H1 (cell line): ENCODE results near the gene TSPEAR. TPM values are rescaled to one million over a fixed set of nuclear protein-coding genes. Genes with fewer than 3 reads are reported as not detected.

Experiments
- CTCF ChIA-PET: fragments of 300-600 bp; sonication (Branson Sonifier 250); formaldehyde crosslinking; loops from one replicate; lab custom pipeline; 2021; ENCODE audit not compliant: partially characterized antibody; lab: Charles Lee
- POLR2A ChIA-PET: fragments of 300-600 bp; sonication (Branson Sonifier 250); formaldehyde crosslinking; loops from one replicate; lab custom pipeline; 2021; ENCODE audit warnings: inconsistent platforms; ENCODE audit not compliant: partially characterized antibody; lab: Charles Lee
- DNase-seq, 2 experiments: peaks; one replicate each; pipeline versions ENCODE4 v3.0.0 to v3.0.0-alpha.2; 2010 to 2022; ENCODE audit warnings: low spot score in 2 of 2, low read depth in 1 of 2, mixed read lengths in 1 of 2
- FAIRE-seq: peaks from 2 replicates; lab custom pipeline; 2011; peaks lifted over from hg19 to GRCh38; lab: Jason Lieb, UNC
- H2AFZ ChIP-seq: 2 replicates; pipeline ENCODE4 v1.8.1; 2012; ENCODE audit warnings: low read length, inconsistent platforms
- H2AK5ac ChIP-seq: 2 replicates; pipeline ENCODE4 v1.6.1; 2013; ENCODE audit warnings: low read depth, low read length
- H2BK120ac ChIP-seq: replicated peaks from 2 replicates; pipeline ENCODE3; 2013; ENCODE audit warnings: low read depth, low read length, inconsistent platforms
- H2BK12ac ChIP-seq: 2 replicates; pipeline ENCODE4 v1.6.1; 2013; ENCODE audit warnings: low read depth, low read length
- H2BK15ac ChIP-seq: 2 replicates; pipeline ENCODE4 v1.6.1; 2013; ENCODE audit warnings: low read length
- H2BK20ac ChIP-seq: 2 replicates; pipeline ENCODE4 v1.6.1; 2013; ENCODE audit warnings: low read length
- H2BK5ac ChIP-seq: 2 replicates; pipeline ENCODE4 v1.6.1; 2013; ENCODE audit warnings: low read depth, low read length
- H3K14ac ChIP-seq: 2 replicates; pipeline ENCODE4 v1.6.1; 2013; ENCODE audit warnings: inconsistent platforms; ENCODE audit not compliant: insufficient read length
- H3K18ac ChIP-seq: 2 replicates; pipeline ENCODE4 v1.6.1; 2013; ENCODE audit warnings: low read length; ENCODE audit errors: extremely low read depth
- H3K23ac ChIP-seq: 2 replicates; pipeline ENCODE4 v1.6.1; 2013; ENCODE audit warnings: inconsistent platforms; ENCODE audit not compliant: insufficient read length
- H3K23me2 ChIP-seq: 2 replicates; pipeline ENCODE4 v1.6.1; 2013; ENCODE audit warnings: low read depth, low read length
- H3K27ac ChIP-seq: 2 replicates; pipeline ENCODE4 v1.6.1; 2011; ENCODE audit warnings: low read depth, low read length, inconsistent platforms
- H3K27me3 ChIP-seq, 4 experiments: replicated peaks in 1 of 4; 1 replicate in 1 of 4; 2 replicates in 3 of 4; pipeline versions ENCODE4 v1.6.1 to v1.8.1; 2011 to 2013; ENCODE audit warnings: low read length in 3 of 4, mild to moderate bottlenecking in 3 of 4, inconsistent platforms in 2 of 4, mixed read lengths in 2 of 4, moderate library complexity in 1 of 4; ENCODE audit not compliant: control insufficient read depth in 3 of 4, insufficient read depth in 3 of 4; ENCODE audit errors: extremely low read depth in 1 of 4
- H3K36me3 ChIP-seq, 4 experiments: 2 replicates each; pipeline versions ENCODE4 v1.6.1 to v1.8.1; 2011 to 2013; ENCODE audit warnings: mild to moderate bottlenecking in 4 of 4, low read length in 3 of 4, moderate library complexity in 2 of 4, control low read depth in 1 of 4, inconsistent platforms in 1 of 4; ENCODE audit not compliant: insufficient read depth in 4 of 4, control insufficient read depth in 2 of 4
- H3K4ac ChIP-seq: replicated peaks from 2 replicates; pipeline ENCODE3; 2013; ENCODE audit warnings: low read length, low read depth, mixed read lengths, inconsistent platforms; ENCODE audit not compliant: insufficient read length
- H3K4me1 ChIP-seq, 4 experiments: replicated peaks in 1 of 4; 1 replicate in 1 of 4; 2 replicates in 3 of 4; pipeline versions ENCODE4 v1.6.1 to v1.8.1; 2011 to 2013; ENCODE audit warnings: low read length in 3 of 4, inconsistent platforms in 2 of 4, mixed read lengths in 1 of 4; ENCODE audit not compliant: insufficient read depth in 4 of 4, control insufficient read depth in 3 of 4
- H3K4me2 ChIP-seq, 2 experiments: 2 replicates each; pipeline versions ENCODE4 v1.6.1 to v1.8.1; 2011 to 2013; ENCODE audit warnings: low read depth in 2 of 2, low read length in 2 of 2, control low read depth in 1 of 2, inconsistent platforms in 1 of 2, mild to moderate bottlenecking in 1 of 2; ENCODE audit not compliant: insufficient read depth in 1 of 2
- H3K4me3 ChIP-seq, 4 experiments: fragments of 200-600, 300-600 bp in 1 of 4; sonication (generic), shearing (Covaris generic), sonication (Bioruptor Twin) in 1 of 4; 2 replicates each; pipeline versions ENCODE4 v1.5.1 to v1.8.1; 2011 to 2016; ENCODE audit warnings: low read length in 4 of 4, low read depth in 3 of 4, control low read depth in 2 of 4, inconsistent platforms in 2 of 4, mild to moderate bottlenecking in 2 of 4, mixed read lengths in 1 of 4, moderate library complexity in 1 of 4; ENCODE audit not compliant: insufficient read depth in 2 of 4; ENCODE audit errors: extremely low read depth in 1 of 4
- H3K56ac ChIP-seq: replicated peaks from 2 replicates; pipeline ENCODE3; 2013; ENCODE audit warnings: low read depth, mild to moderate bottlenecking, mixed read lengths, low read length, inconsistent platforms; ENCODE audit not compliant: insufficient read length
- H3K79me1 ChIP-seq: 2 replicates; pipeline ENCODE4 v1.6.1; 2013; ENCODE audit warnings: low read depth, low read length, control low read depth
- H3K79me2 ChIP-seq, 2 experiments: 2 replicates each; pipeline versions ENCODE4 v1.6.1 to v1.8.1; 2012 to 2013; ENCODE audit warnings: low read length in 2 of 2, mild to moderate bottlenecking in 2 of 2, inconsistent platforms in 1 of 2; ENCODE audit not compliant: insufficient read depth in 2 of 2, control insufficient read depth in 1 of 2
- H3K9ac ChIP-seq, 4 experiments: replicated peaks in 1 of 4; 1 replicate in 1 of 4; 2 replicates in 3 of 4; pipeline versions ENCODE4 v1.6.1 to v1.8.1; 2011 to 2013; ENCODE audit warnings: low read depth in 3 of 4, low read length in 3 of 4, control low read depth in 2 of 4, mild to moderate bottlenecking in 2 of 4, moderate library complexity in 2 of 4, inconsistent platforms in 1 of 4; ENCODE audit errors: extremely low read depth in 1 of 4
- H3K9me3 ChIP-seq, 2 experiments: 2 replicates each; pipeline versions ENCODE4 v1.6.1 to v1.8.1; 2012 to 2013; ENCODE audit warnings: mild to moderate bottlenecking in 2 of 2, moderate library complexity in 2 of 2, control low read depth in 1 of 2, inconsistent platforms in 1 of 2, low read depth in 1 of 2, low read length in 1 of 2, mixed read lengths in 1 of 2; ENCODE audit not compliant: insufficient read depth in 2 of 2
- H4K20me1 ChIP-seq, 2 experiments: replicated peaks in 1 of 2; 2 replicates each; pipeline versions ENCODE3 to v1.8.1; 2011 to 2013; ENCODE audit warnings: inconsistent platforms in 2 of 2, low read length in 2 of 2, mild to moderate bottlenecking in 1 of 2; ENCODE audit not compliant: insufficient read depth in 2 of 2, control insufficient read depth in 1 of 2
- H4K5ac ChIP-seq: 2 replicates; pipeline ENCODE4 v1.6.1; 2013; ENCODE audit warnings: low read length, low read depth, mixed read lengths, inconsistent platforms; ENCODE audit not compliant: insufficient read length
- H4K8ac ChIP-seq: 2 replicates; pipeline ENCODE4 v1.8.0; 2013; ENCODE audit warnings: mild to moderate bottlenecking, moderate library complexity, low read length, inconsistent platforms; ENCODE audit not compliant: insufficient read depth; ENCODE audit errors: extremely low read depth
- H4K91ac ChIP-seq: replicated peaks from 2 replicates; pipeline ENCODE3; 2013; ENCODE audit warnings: low read length, mixed read lengths, inconsistent platforms; ENCODE audit not compliant: insufficient read length
- ASH2L ChIP-seq: fragments of 200-600, 300-600 bp; sonication (generic); IDR thresholded peaks from one replicate; pipeline ENCODE4 v1.7.1; 2017; ENCODE audit warnings: low read length
- BACH1 ChIP-seq: IDR thresholded peaks from 2 replicates; pipeline ENCODE4 v1.6.1; 2012; ENCODE audit warnings: low read length, improper control_type of control experiment
- CBX8 ChIP-seq: fragments of 300-800, 300-1000 bp; sonication (generic); IDR thresholded peaks from 2 replicates; pipeline ENCODE4 v1.7.1; 2016; ENCODE audit warnings: low read depth, low read length, borderline replicate concordance
- EP300 ChIP-seq, 2 experiments: IDR thresholded peaks; 1 replicate in 1 of 2; 2 replicates in 1 of 2; pipeline ENCODE4 v1.6.1; 2011 to 2012; ENCODE audit warnings: low read depth in 2 of 2, low read length in 2 of 2, mild to moderate bottlenecking in 2 of 2, borderline replicate concordance in 1 of 2, inconsistent platforms in 1 of 2, moderate library complexity in 1 of 2
- HDAC2 ChIP-seq, 2 experiments: fragments of 300-600 bp in 1 of 2; sonication (generic) in 1 of 2; IDR thresholded peaks; 2 replicates each; pipeline ENCODE4 v1.6.1; 2011 to 2012; ENCODE audit warnings: low read depth in 2 of 2, low read length in 2 of 2, mild to moderate bottlenecking in 2 of 2, moderate library complexity in 2 of 2, borderline replicate concordance in 1 of 2, inconsistent platforms in 1 of 2
- JUND ChIP-seq: IDR thresholded peaks from 2 replicates; pipeline ENCODE4 v1.6.1; 2011; ENCODE audit warnings: mild to moderate bottlenecking, improper control_type of control experiment, low read length
- NRF1 ChIP-seq: IDR thresholded peaks from 2 replicates; pipeline ENCODE4 v1.6.1; 2011; ENCODE audit warnings: mild to moderate bottlenecking, low read depth, low read length, improper control_type of control experiment
- RFX5 ChIP-seq: IDR thresholded peaks from 2 replicates; pipeline ENCODE4 v1.6.1; 2011; ENCODE audit warnings: low read depth, low read length, improper control_type of control experiment, borderline replicate concordance
- SIN3A ChIP-seq, 2 experiments: IDR thresholded peaks in 1 of 2; conservative IDR thresholded peaks in 1 of 2; 2 replicates each; pipeline ENCODE4 v1.6.1; 2011 to 2012; ENCODE audit warnings: low read length in 2 of 2, improper control_type of control experiment in 1 of 2, low read depth in 1 of 2, mild to moderate bottlenecking in 1 of 2
- SP2 ChIP-seq: IDR thresholded peaks from 2 replicates; pipeline ENCODE4 v1.6.1; 2012; ENCODE audit warnings: mild to moderate bottlenecking, low read length, inconsistent platforms
- TBP ChIP-seq: IDR thresholded peaks from 2 replicates; pipeline ENCODE4 v1.6.1; 2011; ENCODE audit warnings: low read depth, low read length, improper control_type of control experiment
- WGBS, 2 experiments: shearing (Covaris generic) in 1 of 2; methylation state at CpG; one replicate each; pipeline versions ENCODE4 v1.1.6 to v1.1.7; 2013 to 2015; ENCODE audit warnings: low lambda C conversion rate in 2 of 2, mixed read lengths in 2 of 2, inconsistent platforms in 1 of 2, low coverage in 1 of 2, missing lambda C conversion rate in 1 of 2; ENCODE audit not compliant: insufficient replicate concordance in 2 of 2, insufficient coverage in 1 of 2, insufficient read length in 1 of 2; ENCODE audit errors: extremely low coverage in 1 of 2, missing lambda C conversion rate in 1 of 2; 5-methylcytosine and 5-hydroxymethylcytosine counted together
- polyA plus RNA-seq, 7 experiments: library from polyadenylated mRNA; depleted of rRNA in 3 of 7; stranded (reverse) in 5 of 7; unstranded in 2 of 7; fragments of >200 nt in 5 of 7; fragments of 200-250 nt in 2 of 7; gene quantifications; 1 replicate in 5 of 7; 2 replicates in 1 of 7; 4 replicates in 1 of 7; pipeline versions ENCODE4 v1.2.1 to v1.2.3, GENCODE V29; 2011 to 2013; ENCODE audit warnings: missing spikeins in 2 of 7, mixed read lengths in 2 of 7
- total RNA-seq: library from RNA; stranded (reverse); fragmentation: NEBNext Ultra II Directional; extraction: Animal tissue kit (Norgen Biotek cat#: 25700); gene quantifications from 2 replicates; pipeline ENCODE4 v1.2.1, GENCODE V29; 2021

TSPEAR gene
- total and polyA plus RNA-seq, 2 of the 8 experiments (the other 6 are each of a cell fraction or from before 2014, with no cell fraction given) = 0.58 to 0.89 TPM

DNA sequence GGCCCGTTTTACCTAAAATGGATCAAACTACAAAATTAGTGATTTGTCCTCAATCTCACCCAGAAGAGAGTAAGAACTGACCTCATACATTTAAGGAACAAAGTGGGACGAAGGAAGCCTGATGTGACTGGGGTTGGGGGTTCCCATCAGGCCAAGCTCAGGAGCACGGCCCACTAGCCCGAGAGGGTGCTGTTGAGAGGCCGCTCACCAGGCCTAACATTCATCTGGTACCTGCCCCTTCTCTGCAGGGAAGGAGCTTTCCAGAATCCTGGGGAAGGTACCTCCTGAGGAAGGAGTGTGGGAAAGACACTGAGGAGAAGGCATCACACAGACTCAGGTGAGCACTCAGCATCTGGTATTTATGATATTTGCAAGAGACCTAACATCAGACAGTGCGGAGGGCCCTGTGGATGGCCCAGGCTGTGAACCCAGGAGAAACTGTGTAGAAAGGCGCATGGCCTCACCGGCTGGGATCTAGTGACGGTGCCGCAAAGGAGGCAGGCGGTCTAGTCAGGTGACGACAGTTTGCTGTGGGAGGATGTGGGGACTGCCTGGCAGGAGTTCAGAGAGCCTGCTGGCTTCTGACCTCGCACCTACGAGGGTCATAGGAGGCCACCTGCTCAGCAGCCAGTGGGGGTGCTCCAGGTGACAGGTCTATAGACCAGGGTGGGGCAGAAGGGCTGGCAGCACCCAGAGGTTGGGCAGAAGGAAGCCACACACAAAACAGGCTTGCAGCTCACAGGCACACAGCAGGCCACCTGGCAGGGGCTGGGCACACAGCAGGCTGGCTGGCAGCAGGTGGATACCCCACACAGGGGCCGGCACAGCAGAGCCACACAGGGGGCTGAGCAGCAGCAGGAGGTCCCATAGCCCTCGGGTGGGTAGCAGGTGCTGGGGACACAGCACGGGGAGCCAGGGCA, 57.5 kb downstream of the TSPEAR start:
- H2BK5ac ChIP-seq = no peak overlapping the region
- FAIRE-seq = no peak
- TF ChIP-seq HDAC2 (IDR thresholded peaks at IDR 0.05; ENCODE audit: borderline replicate concordance in 1 of 2, low read depth in 2 of 2, low read length in 2 of 2) (no peak), NRF1 (no peak), RFX5 (no peak), EP300 (IDR thresholded peaks at IDR 0.05; ENCODE audit: borderline replicate concordance in 1 of 2, low read depth in 2 of 2, low read length in 2 of 2) (no peak), TBP (no peak), ASH2L (no peak), CBX8 (no peak), SIN3A (conservative IDR thresholded peaks at IDR 0.05 in 1 of 2, IDR thresholded peaks at IDR 0.05 in 1 of 2; ENCODE audit: low read depth in 1 of 2, low read length in 2 of 2) (no peak), SP2 (no peak), BACH1 (no peak), JUND (no peak)

More for the DNA sequence above, 57.5 kb downstream of the TSPEAR start:
- whole genome bisulfite sequencing, 2 experiments = 92% methylated on average over 17 of the region's 17 CpGs; no CpG with 5 or more reads in 1 of the 2 experiments
- Histone ChIP-seq H3K27ac (no peak overlapping the region), H3K4ac (no peak overlapping the region), H4K20me1 (no peaks in the 10 kb centered on the region), H3K23ac (no peak overlapping the region), H3K23me2 (no peaks in the 10 kb centered on the region), H3K18ac (no peak overlapping the region), H2AK5ac (0 out of 2 replicates have a peak overlapping the region, but pooled peaks have one; percentile 53), H3K79me1 (no peaks in the 10 kb centered on the region), H3K9ac (no peak overlapping the region), H3K36me3 (no peaks in the 10 kb centered on the region), H2BK20ac (no peak overlapping the region), H3K79me2 (no peaks in the 10 kb centered on the region), H3K9me3 (peaks cover 0 to 4% of the 10 kb centered on the region in 2 experiments; a peak in 2 of 4 replicates), H3K56ac (no peak overlapping the region), H3K27me3 (peaks cover 0 to 2% (median 0%) of the 10 kb centered on the region in 4 experiments; a peak in 1 of 7 replicates), H4K5ac (no peak overlapping the region), H2BK12ac (no peak overlapping the region), H2BK15ac (no peak overlapping the region), H2BK120ac (no peak overlapping the region), H3K14ac (no peak overlapping the region), H3K4me1 (peaks cover 0 to 3% (median 0%) of the 10 kb centered on the region in 4 experiments; a peak in 4 of 7 replicates), H3K4me2 (no peak overlapping the region), H2AFZ (no peak overlapping the region), H4K91ac (no peak overlapping the region), H4K8ac (no peak overlapping the region), H3K4me3 (no peak overlapping the region)
- DNase-seq = no peak
- ChIA-PET POLR2A (no interaction called here), CTCF (interaction anchor here (1.0 kb wide), 1 partner anchor 35 kb away, joined by 3 read pairs; no protein-coding TSS in a partner anchor)
